ENCODE data around the gene ENTPD6. TPM values are rescaled to one million over a fixed set of nuclear protein-coding genes. Genes with fewer than 3 reads are reported as not detected.

Gene ENTPD6
- total RNA-seq, 2 donors from 2014 or later, result 40.0 to 46.2 TPM

- Mint-ChIP-seq H3K27ac (no peak overlapping the region), H3K4me3 (no peak overlapping the region)
These were observed 25.5 kb downstream of the ENTPD6 start for GRCh38 chr20:25220810-25221591.

GRCh38 chr20:25221592-25222460 lies 26.3 kb downstream of the ENTPD6 start:
- peaks cover 26% of the 10 kb centered on the region for H3K36me3 Mint-ChIP-seq (ENCODE audit: low read depth)
- no peaks in the 10 kb centered on the region for H3K4me1 Mint-ChIP-seq
- no peak for ATAC-seq (replicated peaks)
- no peaks in the 10 kb centered on the region for H3K9me3 Mint-ChIP-seq
- no peak overlapping the region for H3K4me3 Mint-ChIP-seq
- H3K27me3 Mint-ChIP-seq, result no peaks in the 10 kb centered on the region
- peak overlapping the region; percentile 66 for H3K27ac Mint-ChIP-seq

More at GRCh38 chr20:25220810-25221591, 25.5 kb downstream of the ENTPD6 start:
- H3K36me3 Mint-ChIP-seq (ENCODE audit: low read depth), result peaks cover 35% of the 10 kb centered on the region
- H3K4me1 Mint-ChIP-seq, result no peaks in the 10 kb centered on the region
- no peak for ATAC-seq (replicated peaks)
- no peaks in the 10 kb centered on the region for H3K27me3 Mint-ChIP-seq
- no peaks in the 10 kb centered on the region for H3K9me3 Mint-ChIP-seq

- H3K27me3 Mint-ChIP-seq, result no peaks in the 10 kb centered on the region
- peaks cover 26% of the 10 kb centered on the region for H3K36me3 Mint-ChIP-seq (ENCODE audit: low read depth)
- no peak overlapping the region for H3K27ac Mint-ChIP-seq
- H3K4me1 Mint-ChIP-seq, result no peaks in the 10 kb centered on the region
- H3K9me3 Mint-ChIP-seq, result no peaks in the 10 kb centered on the region
- H3K4me3 Mint-ChIP-seq, result no peak overlapping the region
- no peak for ATAC-seq (replicated peaks)
These were observed 27.1 kb downstream of the ENTPD6 start for GRCh38 chr20:25222461-25223178.

- ATAC-seq (replicated peaks), result peak; percentile 91
- no peaks in the 10 kb centered on the region for H3K27me3 Mint-ChIP-seq
- peaks cover 22% of the 10 kb centered on the region for H3K36me3 Mint-ChIP-seq (ENCODE audit: low read depth)
- no peaks in the 10 kb centered on the region for H3K9me3 Mint-ChIP-seq
- H3K4me3 Mint-ChIP-seq, result no peak overlapping the region
- no peak overlapping the region for H3K27ac Mint-ChIP-seq
- H3K4me1 Mint-ChIP-seq, result no peaks in the 10 kb centered on the region
These were observed 27.7 kb downstream of the ENTPD6 start for GRCh38 chr20:25223179-25223661.

- H3K9me3 Mint-ChIP-seq, result no peaks in the 10 kb centered on the region
- ATAC-seq (replicated peaks), result no peak
- no peaks in the 10 kb centered on the region for H3K4me1 Mint-ChIP-seq
- H3K4me3 Mint-ChIP-seq, result no peak overlapping the region
- H3K27ac Mint-ChIP-seq, result no peak overlapping the region
- peaks cover 19% of the 10 kb centered on the region for H3K36me3 Mint-ChIP-seq (ENCODE audit: low read depth)
- no peaks in the 10 kb centered on the region for H3K27me3 Mint-ChIP-seq
These were observed 28.5 kb downstream of the ENTPD6 start for GRCh38 chr20:25223765-25224720.

GRCh38 chr20:25224941-25225340 lies 29.4 kb downstream of the ENTPD6 start:
- H3K4me1 Mint-ChIP-seq, result no peaks in the 10 kb centered on the region
- no peaks in the 10 kb centered on the region for H3K27me3 Mint-ChIP-seq
- peaks cover 14% of the 10 kb centered on the region for H3K36me3 Mint-ChIP-seq (ENCODE audit: low read depth)
- H3K27ac Mint-ChIP-seq, result no peak overlapping the region
- ATAC-seq (replicated peaks), result no peak
- no peaks in the 10 kb centered on the region for H3K9me3 Mint-ChIP-seq
- no peak overlapping the region for H3K4me3 Mint-ChIP-seq

GRCh38 chr20:25225642-25226432 lies 30.3 kb downstream of the ENTPD6 start:
- H3K36me3 Mint-ChIP-seq (ENCODE audit: low read depth), result peaks cover 14% of the 10 kb centered on the region
- no peak for ATAC-seq (replicated peaks)
- H3K27ac Mint-ChIP-seq, result no peak overlapping the region
- no peak overlapping the region for H3K4me3 Mint-ChIP-seq
- no peaks in the 10 kb centered on the region for H3K4me1 Mint-ChIP-seq
- no peaks in the 10 kb centered on the region for H3K27me3 Mint-ChIP-seq
- H3K9me3 Mint-ChIP-seq, result no peaks in the 10 kb centered on the region

- H3K27ac Mint-ChIP-seq, result peak overlapping the region; percentile 20
- no peaks in the 10 kb centered on the region for H3K9me3 Mint-ChIP-seq
- H3K27me3 Mint-ChIP-seq, result no peaks in the 10 kb centered on the region
- H3K36me3 Mint-ChIP-seq (ENCODE audit: low read depth), result peaks cover 13% of the 10 kb centered on the region
- no peak overlapping the region for H3K4me3 Mint-ChIP-seq
- ATAC-seq (replicated peaks), result no peak
- no peaks in the 10 kb centered on the region for H3K4me1 Mint-ChIP-seq
These were observed 31.2 kb downstream of the ENTPD6 start for GRCh38 chr20:25226433-25227316.

- Mint-ChIP-seq H3K4me1 (no peaks in the 10 kb centered on the region), H3K27ac (peak overlapping the region; percentile 20), H3K36me3 (ENCODE audit: low read depth) (peaks cover 8% of the 10 kb centered on the region), H3K4me3 (no peak overlapping the region), H3K9me3 (no peaks in the 10 kb centered on the region), H3K27me3 (no peaks in the 10 kb centered on the region)
- ATAC-seq (replicated peaks), result no peak
These were observed 31.9 kb downstream of the ENTPD6 start for GRCh38 chr20:25227317-25227831.

GRCh38 chr20:25229486-25230165 lies 34.1 kb downstream of the ENTPD6 start:
- H3K4me1 Mint-ChIP-seq, result no peaks in the 10 kb centered on the region
- no peak overlapping the region for H3K27ac Mint-ChIP-seq
- peaks cover 4% of the 10 kb centered on the region for H3K27me3 Mint-ChIP-seq
- no peak for ATAC-seq (replicated peaks)
- no peaks in the 10 kb centered on the region for H3K9me3 Mint-ChIP-seq
- no peak overlapping the region for H3K4me3 Mint-ChIP-seq
- H3K36me3 Mint-ChIP-seq (ENCODE audit: low read depth), result peaks cover 8% of the 10 kb centered on the region

GRCh38 chr20:25230166-25230831 lies 34.8 kb downstream of the ENTPD6 start:
- peaks cover 8% of the 10 kb centered on the region for H3K36me3 Mint-ChIP-seq (ENCODE audit: low read depth)
- ATAC-seq (replicated peaks), result no peak
- H3K27ac Mint-ChIP-seq, result no peak overlapping the region
- H3K9me3 Mint-ChIP-seq, result no peaks in the 10 kb centered on the region
- H3K4me1 Mint-ChIP-seq, result no peaks in the 10 kb centered on the region
- H3K27me3 Mint-ChIP-seq, result peaks cover 7% of the 10 kb centered on the region
- H3K4me3 Mint-ChIP-seq, result no peak overlapping the region

Data from activated T-helper 17 cell treated with anti-CD3 and anti-CD28 coated beads, Interleukin-2, amount 50 U/mL, for 72 hours (primary cell).